ENCODE data around the gene DYNLL1. TPM values are rescaled to one million over a fixed set of nuclear protein-coding genes. Genes with fewer than 3 reads are reported as not detected.

The DYNLL1 gene
- polyA plus RNA-seq, 2 of the 4 experiments (the other 2 are of a cell fraction), result 735 to 744 TPM

GRCh38 chr12:120481022-120481767, 14.7 kb upstream of the DYNLL1 start (continued):
- TF ChIP-seq REST (IDR thresholded peaks at IDR 0.05) (no peak), POLR2A (IDR thresholded peaks at IDR 0.05; ENCODE audit: low read length) (no peak), KDM1A (IDR thresholded peaks at IDR 0.05; ENCODE audit: low read depth) (no peak), SREBF2 (IDR thresholded peaks at IDR 0.05) (no peak), ZSCAN20 (CRISPR knock-in tag; IDR thresholded peaks at IDR 0.05) (no peak), TP53 (CRISPR knock-in tag; IDR thresholded peaks at IDR 0.05) (no peak), PHF8 (IDR thresholded peaks at IDR 0.05; ENCODE audit: borderline replicate concordance, low read depth) (no peak), KDM5A (IDR thresholded peaks at IDR 0.05) (no peak), MAX (IDR thresholded peaks at IDR 0.05) (no peak), FOSL2 (IDR thresholded peaks at IDR 0.05) (no peak), FOSL2 (CRISPR knock-in tag; IDR thresholded peaks at IDR 0.05) (no peak), HOXA7 (CRISPR knock-in tag; IDR thresholded peaks at IDR 0.05) (no peak), RNF2 (IDR thresholded peaks at IDR 0.05; ENCODE audit: borderline replicate concordance, low read depth) (no peak)

- peaks cover 6% of the 10 kb centered on the region; the same call in 1 of the 3 replicates for H3K4me1 ChIP-seq
- no peak overlapping the region for H3K4me2 ChIP-seq
- no peak for ATAC-seq
- no peak overlapping the region for H3K27ac ChIP-seq
- POLR2A ChIA-PET, result interaction anchor here (1.0 kb wide), 1 partner anchor 13 kb away, joined by 5 read pairs; no protein-coding TSS in a partner anchor
- TF ChIP-seq USF2 (IDR thresholded peaks at IDR 0.05) (no peak), TP53 (CRISPR knock-in tag; IDR thresholded peaks at IDR 0.05) (no peak), KDM1A (IDR thresholded peaks at IDR 0.05; ENCODE audit: low read depth) (no peak), NPAS2 (CRISPR knock-in tag; IDR thresholded peaks at IDR 0.05; ENCODE audit: borderline replicate concordance) (no peak), MAZ (IDR thresholded peaks at IDR 0.05; ENCODE audit: borderline replicate concordance, low read depth, low read length) (no peak), JUN (IDR thresholded peaks at IDR 0.05) (no peak), ELK1 (IDR thresholded peaks at IDR 0.05; ENCODE audit: low read depth, low read length) (no peak), HDAC2 (IDR thresholded peaks at IDR 0.05) (no peak), EHMT2 (IDR thresholded peaks at IDR 0.05; ENCODE audit: low read depth) (no peak), CBX8 (IDR thresholded peaks at IDR 0.05) (no peak), CHD2 (IDR thresholded peaks at IDR 0.05; ENCODE audit: low read length, partially characterized antibody) (no peak)
- H3K4me3 ChIP-seq, result no peak overlapping the region
- CTCF ChIA-PET, result interaction anchor here (0.7 to 1.9 kb wide), 7 partner anchors 9 to 147 kb away, joined by 3 to 9 read pairs (median 3); partner anchors contain the start of gene SRSF9
- DNase-seq (ENCODE audit: low read depth in 1 of 2, low spot score in 1 of 2), result no peak
- 94% methylated on average over 1 of the region's 1 CpG for WGBS (ENCODE audit: missing lambda C conversion rate)
- FAIRE-seq, result no peak
- H3K9me3 ChIP-seq, result no peaks in the 10 kb centered on the region
These were observed 12.3 kb upstream of the DYNLL1 start for GRCh38 chr12:120483621-120484020.

All from A549 (cell line).